NCI-H510A (cell line): ENCODE results near the gene ZC3H12D.
"Not testable (repeated sequence)": the region's sequence is repeated elsewhere in the genome, so short reads cannot be mapped to it uniquely, and the experiment has no call there.

Experiments
- DNase-seq: peaks from one replicate; lab custom pipeline; 2025; lab: John Stamatoyannopoulos, UW

ZC3H12D gene

GRCh38 chr6:149483849-149484655 is 762 bp downstream of the ZC3H12D start:
- no peak for DNase-seq

DNA sequence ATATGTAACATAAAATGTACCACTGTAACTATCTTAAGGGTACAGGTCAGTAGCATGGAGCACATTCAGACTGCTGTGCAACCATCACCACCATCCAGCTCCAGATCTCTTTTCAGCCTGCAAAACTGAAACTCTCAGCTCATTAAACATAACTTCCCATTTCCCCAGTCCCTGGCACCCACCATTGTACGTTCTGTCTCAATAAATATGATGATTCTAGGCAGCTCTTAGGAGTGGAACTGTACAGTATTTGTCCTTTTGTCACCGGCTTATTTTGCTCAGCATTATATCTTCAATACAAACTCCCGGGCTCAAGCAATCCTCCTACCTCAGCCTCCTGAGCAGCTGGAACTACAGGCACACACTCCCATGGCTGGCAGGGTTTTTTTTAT is 1.5 kb downstream of the ZC3H12D start:
- no peak for DNase-seq

DNA sequence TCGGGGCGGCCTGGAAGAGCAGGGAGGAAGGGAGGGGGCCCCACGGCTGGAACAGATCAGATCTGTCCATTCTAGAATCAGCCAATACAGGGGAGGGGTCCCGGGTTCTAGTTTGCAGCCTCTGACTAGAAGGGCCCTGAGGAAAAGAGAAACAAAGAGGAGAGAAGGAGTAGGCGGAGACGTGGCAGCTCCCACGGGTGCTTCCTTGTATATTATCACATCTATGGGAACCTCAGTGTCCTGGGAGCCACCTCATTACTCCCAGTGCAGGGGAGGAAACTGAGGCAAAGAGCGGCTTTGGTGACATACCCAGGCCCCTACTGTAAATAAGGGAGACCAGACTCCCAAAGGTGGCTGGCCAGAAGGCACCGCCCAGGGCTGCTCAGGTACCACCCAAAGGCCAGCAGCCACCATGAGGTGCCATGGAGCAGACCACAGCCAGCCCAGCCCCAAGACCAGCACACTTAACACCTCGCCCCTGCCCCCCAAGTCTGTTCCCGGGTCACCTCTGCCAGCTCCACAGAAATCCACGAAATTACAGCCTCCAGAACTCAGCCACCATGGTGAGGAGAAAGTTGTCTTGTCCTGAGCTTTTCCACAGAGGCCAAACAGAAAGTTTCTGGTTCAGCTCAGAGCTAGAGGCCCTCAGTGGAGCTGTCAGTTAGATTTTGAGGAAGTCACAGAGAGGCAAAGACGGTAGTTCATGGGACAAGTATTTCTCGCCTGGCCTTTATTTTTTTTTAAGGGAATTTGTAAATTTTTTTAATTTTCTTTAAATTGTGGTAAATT is 2.1 kb downstream of the ZC3H12D start:
- DNase-seq, result no peak

DNA sequence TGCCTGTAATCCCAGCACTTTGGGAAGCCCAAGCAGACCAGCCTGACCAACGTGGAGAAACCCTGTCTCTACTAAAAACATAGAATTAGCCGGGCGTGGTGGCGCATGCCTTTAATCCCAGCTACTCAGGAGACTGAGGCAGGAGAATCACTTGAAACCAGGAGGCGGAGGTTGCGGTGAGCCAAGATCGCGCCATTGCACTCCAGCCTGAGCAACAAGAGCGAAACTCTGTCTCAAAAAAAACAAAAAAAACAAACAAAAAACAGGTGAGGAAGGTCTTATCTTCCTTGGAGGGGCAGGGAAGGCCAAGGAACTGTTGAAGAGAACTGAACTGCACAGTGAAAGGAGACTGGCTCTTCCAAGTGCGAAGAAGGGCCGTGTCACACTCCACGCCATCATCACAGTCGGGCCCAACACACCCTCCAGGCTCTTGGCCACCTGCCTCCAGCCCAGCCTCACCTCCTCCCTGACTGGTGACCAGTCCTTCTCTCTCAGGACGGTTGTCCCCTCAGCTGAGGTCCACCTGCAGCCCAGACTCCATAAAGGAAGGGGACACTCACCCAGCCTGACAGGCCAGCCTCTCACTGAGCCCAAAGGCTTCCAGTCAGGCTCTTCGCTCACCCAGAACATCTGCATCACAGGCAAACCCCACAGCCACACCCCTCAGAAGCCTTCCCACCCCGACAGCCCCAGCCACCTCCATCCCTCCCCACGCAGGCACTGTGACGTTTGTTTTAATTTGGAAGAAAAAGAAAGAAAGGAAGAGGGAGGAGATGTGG is 4.1 kb downstream of the ZC3H12D start:
- DNase-seq, result no peak

DNA sequence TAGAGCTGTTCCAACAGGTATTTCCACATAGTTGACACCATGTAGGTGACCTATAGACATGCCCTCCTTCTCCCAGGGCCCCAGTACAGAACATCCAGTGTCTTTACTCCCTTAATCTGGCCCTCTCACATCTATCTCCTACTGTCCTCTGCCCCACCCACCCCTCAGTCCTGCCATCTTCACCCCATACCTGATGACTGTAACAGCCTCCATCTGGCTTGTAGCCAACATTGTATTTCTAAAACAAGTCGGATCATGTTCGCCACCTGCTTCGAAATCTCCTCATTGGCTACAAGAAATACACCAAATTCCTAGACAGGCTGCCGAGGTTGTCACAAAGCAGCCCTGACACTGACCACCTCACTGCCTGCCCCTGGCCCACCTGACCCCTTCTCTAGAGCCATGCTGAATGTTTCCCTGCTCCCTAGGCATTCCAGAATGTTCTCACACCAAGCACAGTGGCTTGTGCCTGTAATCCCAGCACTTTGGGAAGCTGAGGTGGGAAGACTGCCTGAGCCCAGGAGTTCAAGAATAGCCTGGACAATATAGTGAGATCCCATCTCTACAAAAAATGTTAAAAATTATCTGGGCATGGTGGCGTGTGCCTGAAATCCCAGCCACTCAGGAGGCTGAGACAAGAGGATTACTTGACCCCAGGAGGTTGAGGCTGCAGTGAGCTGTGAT is 6.0 kb downstream of the ZC3H12D start:
- no peak for DNase-seq

- DNase-seq, result no peak
These were observed 7.3 kb downstream of the ZC3H12D start for GRCh38 chr6:149477544-149477943.

DNA sequence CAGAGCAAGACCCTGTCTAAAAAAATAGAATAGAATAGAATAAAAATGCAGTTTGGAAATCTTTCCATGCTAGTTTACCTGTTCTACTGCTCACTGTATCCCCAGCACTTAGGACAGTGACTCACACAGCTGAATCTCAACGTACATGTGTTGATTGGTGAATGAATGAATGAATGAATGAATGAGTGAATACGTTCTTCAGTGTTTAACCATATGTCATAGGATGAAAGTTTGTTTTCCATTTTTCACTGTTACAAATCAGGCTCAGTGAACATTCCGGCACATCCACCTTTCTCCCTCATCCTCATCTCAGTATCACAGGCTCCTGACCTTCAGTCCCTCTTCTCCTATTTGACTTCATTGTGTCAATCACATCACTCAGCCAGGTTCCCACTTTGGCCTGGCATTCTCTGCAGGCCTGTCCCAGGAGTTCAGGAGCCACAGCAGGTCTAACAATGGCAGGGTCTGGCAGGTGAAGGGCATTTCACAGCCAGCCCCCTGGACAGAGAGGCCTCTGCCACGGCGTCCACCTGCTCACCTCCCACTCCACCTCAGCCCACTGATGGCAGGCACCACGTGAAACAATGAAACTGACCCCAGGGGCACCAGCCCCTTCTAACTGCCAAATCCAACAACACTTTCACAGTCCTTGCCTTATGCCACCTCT is 7.9 kb downstream of the ZC3H12D start:
- no peak for DNase-seq

DNA sequence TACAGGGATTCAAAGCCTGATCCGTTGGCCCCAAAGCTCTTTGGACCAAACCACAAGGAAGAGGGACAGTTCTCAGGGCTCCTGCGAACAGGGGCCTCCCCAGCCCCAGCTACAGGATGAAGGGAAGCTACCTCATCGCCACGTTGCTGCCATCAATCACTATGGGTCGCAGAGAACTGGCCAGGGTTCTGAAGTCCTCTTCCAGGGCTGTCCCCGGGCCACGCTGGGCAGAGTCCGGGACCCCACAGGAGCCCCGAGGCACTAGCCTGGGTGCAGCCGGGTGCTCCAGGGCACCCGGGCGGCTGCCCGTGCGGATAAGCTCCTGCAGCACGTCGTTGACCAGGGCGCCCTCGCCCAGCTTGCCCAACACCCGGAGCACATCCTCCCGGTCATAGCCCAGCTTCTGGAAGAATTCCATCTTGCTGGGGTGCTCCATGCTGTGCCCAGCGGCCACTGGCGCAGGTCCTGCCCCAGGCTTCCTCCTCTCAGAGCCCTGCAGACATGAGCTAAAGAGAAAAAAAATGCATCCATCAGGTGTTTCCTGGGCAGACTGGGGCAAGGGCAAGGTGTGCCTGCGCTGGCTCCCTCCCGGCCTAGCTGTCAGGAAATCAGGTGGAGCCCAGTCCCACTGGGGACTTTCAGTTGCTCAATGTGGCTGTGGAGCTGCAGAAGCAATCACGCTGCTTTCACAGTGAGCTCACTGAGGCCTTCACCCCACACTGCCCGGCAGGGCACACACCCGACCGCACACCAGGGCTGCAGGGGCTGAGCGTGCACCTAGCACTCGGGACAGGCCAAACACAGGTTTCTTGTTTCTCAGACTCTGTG is 10.5 kb downstream of the ZC3H12D start:
- DNase-seq, result no peak

GRCh38 chr6:149473080-149474052 is 11.4 kb downstream of the ZC3H12D start:
- DNase-seq, result no peak

DNA sequence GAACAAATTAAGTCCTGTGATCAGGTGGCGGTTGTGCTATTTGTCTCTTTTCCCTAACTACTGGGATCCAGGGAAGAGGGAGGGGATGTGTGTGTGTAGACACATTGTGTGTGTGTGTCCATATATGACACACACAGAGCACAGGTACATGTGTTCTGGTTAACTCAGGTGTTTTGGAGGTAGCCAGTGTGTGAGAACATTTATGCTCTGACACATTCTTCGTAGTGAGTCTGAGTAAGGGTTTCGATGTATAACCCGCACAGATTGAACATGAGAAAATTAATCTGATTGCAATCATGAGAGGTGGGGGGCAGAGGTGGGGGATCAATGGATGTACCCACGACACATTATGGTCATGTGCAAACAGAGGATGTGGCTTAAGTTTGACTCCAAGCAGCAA is 12.6 kb downstream of the ZC3H12D start:
- no peak for DNase-seq

DNA sequence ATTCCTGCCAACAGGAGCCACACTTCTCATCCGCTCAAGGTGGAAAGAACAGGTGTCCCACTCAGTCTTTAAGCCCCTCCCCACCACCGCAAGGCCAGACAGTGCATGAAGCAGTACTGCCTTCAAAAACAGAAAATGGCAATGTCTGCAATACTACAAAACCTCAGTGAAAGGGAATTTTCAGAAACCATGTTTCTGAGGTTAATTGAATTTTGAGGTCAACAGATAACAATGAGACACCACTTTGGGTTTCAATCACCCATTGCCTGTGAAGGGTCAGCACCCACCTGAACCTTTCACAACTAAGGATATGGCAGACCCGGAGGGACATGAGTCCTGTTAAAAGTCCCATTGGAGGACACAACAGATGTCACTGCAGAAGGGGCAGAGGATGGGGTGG is 13.0 kb downstream of the ZC3H12D start:
- DNase-seq, result no peak

GRCh38 chr6:149470948-149471347 is 13.9 kb downstream of the ZC3H12D start:
- DNase-seq, result no peak

DNA sequence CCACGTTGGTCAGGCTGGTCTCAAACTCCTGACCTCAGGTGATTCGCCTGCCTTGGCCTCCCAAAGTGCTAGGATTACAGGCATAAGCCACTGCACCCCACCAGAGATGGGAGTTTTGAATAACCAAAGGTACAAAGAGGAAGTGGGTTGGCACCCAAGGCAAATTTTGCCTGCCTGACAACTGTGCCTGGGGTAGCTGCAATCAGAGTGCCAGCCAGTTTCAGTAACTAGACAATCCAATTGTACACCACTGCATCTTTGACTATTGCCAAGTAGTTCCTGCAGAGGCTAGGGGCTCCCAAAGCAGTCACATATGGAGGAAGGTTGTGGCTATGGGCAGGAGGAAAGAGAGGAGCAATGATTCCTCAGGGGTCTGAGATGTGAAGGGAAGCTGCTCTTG is 16.6 kb downstream of the ZC3H12D start:
- DNase-seq, result no peak

- DNase-seq, result no peak
These were observed 17.5 kb downstream of the ZC3H12D start for GRCh38 chr6:149467265-149467664.

- no peak for DNase-seq
These were observed 20.4 kb downstream of the ZC3H12D start for GRCh38 chr6:149464411-149464810.

- no peak for DNase-seq
These were observed 21.0 kb downstream of the ZC3H12D start for GRCh38 chr6:149463781-149464180.

- not testable (repeated sequence) for DNase-seq
These were observed 22.1 kb downstream of the ZC3H12D start for GRCh38 chr6:149462712-149463111.

DNA sequence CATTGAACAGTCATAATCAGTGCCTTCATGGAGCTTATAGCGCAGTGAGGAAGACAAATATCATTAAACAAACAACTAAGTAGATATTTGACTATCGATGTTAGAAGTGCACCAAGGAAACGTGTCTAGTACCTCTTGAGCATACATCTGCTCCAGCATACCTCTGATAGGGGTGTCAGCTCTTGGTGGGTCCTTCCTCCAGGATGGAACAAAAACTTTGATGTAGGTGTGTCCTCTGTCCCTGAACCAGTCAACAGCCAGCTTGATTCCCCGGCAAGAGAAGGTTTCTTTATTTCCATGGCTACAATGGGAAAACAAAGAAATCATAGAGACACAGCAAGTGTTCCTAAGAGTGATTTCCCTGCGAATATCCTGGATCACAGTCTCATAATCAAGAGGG is 23.1 kb downstream of the ZC3H12D start:
- DNase-seq, result no peak

DNA sequence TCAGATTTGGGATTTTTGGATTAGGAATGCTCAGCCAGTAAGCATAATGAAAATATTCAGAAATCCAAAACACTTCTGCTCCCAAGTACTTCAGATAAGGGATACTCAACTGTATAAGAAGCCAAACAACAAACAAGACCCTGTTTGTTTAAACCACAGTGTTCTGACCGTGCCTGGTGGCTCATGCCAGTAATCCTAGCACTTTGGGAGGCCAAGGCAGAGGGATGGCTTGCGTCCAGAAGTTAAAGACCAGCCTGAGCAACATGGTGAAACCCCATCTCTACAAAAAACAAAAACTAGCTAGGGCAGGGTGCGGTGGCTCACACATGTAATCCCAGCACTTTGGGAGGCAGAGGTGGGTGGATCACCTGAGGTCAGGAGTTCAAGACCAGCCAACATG is 24.6 kb downstream of the ZC3H12D start:
- not testable (repeated sequence) for DNase-seq
